GM19467 (cell line): ENCODE results near the gene ADGRD1.
"Not testable (repeated sequence)": the region's sequence is repeated elsewhere in the genome, so short reads cannot be mapped to it uniquely, and the experiment has no call there.

Source experiments
- ATAC-seq: cut with Tn5 transposase; IDR thresholded peaks from one replicate; pipeline ENCODE4 v1.9.1; 2021; ENCODE audit warnings: mild to moderate bottlenecking, moderate library complexity; ENCODE audit not compliant: unreplicated experiment

ADGRD1 gene

DNA sequence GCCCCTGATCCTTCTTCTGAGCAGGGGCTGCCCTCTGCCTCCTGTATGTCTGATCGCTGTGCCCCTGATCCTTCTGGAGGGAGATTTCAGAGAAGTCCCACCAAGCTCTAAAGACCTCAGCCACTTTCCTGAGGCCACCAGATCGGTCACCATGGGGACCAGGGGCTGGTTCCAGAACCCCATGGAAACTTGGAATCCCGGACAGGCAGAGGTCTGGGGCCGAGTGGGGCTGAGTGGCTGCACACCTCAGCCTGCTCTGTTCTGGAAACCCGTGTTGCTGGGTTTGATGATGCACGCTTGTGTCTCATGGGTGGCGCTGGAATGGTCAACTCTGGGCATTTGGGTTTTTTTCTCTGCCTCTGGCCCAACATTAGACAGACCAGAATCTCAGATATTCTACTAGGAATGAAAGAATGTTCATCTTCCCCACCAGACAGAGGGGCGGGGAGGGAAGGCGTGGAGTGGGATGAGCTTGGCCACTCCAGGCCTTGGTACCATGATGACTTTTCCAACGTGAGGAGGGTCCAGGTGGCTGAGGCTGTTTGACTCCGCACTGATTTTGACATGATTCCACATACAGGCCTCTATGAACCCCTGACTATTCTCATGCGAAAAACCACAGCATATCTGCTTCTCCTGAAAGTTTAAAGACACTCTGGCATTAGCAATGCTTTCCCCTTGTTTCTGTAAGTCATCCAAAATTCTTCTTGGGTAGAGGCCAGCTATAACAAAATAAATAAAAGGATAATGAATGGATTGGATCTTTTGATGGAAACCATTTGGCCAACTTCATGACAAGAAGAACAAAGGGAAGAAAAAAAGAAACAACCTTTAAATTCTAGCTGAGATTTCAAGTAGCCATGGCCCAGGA, 114.5 kb downstream of the ADGRD1 start:
- no peak for ATAC-seq

DNA sequence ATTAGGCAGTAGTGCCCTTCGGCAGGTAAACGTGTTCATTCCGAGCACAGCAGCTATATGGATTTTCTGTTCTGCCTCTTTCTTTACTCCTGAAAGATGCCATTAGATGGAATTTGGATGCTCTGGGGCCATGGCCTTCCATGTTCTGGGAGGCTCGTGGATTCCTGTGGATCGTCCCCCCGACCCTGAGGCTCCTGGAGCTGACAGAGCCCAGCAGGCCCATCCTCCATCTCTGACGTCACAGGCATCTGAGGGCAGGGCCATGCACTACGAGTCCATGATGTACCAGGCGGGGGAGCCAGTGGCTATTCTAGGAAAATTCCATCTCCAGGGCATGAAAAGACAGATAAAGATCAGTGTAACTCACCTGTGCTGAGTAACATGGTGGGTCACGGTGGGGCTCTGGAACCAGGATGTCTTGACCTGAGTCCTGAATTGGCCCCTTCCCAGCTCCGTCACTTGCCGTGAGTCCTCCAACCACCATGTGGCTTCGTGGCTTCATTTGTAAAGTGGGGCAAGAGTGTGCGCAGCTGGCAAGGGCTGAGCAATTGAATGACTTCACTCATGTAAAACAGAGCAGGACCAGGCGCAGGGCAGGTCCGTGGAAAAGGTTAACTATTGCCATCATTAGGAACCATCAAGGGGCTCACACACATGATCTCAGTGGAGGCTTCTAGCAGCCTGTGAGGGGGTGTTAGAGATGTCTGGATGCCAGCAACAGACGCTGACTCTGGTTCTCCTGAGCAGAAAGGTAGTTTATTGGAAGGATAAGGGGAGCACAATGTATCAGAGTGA, 115.4 kb downstream of the ADGRD1 start:
- not testable (repeated sequence) for ATAC-seq

DNA sequence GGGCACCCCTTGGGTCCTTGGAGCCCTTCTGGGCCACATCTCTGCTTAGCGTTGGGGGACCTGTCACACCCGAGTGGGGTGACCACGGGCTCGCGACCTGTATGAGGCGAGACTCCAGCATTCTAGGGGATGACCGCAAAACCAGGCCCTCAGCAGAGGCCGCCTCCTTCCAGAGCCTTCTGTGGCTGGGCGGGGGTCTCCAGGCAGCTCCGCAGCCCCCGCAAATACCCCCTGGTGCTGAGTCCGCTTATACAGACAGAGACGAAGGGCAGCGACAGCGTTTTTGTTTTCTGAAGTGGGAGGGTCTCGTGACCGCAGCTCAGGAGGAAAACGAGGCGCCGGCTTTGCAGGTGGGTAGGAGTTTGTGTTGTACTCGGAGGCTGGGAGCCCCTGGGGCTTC, 116.4 kb downstream of the ADGRD1 start:
- ATAC-seq, result not testable (repeated sequence)

DNA sequence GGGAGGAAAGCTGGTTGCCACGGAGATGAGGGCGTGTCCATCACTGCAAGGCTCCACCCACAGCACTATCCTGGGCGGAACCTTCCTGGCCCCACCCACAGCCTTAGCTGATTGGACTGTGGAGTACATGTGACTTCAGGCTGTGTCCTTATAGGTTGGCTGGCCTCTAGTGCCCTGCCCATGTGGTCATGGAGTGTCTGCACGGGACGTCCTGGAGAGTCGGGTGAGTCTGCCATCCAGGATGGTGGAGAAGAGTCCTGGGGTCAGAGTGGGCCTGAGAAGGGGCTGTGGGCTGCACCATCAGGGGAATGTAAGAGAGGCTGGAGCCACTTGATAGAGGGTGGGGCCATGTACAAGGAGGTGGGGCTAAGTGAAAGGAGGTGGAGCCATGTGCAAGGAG, 117.0 kb downstream of the ADGRD1 start:
- ATAC-seq, result not testable (repeated sequence)

DNA sequence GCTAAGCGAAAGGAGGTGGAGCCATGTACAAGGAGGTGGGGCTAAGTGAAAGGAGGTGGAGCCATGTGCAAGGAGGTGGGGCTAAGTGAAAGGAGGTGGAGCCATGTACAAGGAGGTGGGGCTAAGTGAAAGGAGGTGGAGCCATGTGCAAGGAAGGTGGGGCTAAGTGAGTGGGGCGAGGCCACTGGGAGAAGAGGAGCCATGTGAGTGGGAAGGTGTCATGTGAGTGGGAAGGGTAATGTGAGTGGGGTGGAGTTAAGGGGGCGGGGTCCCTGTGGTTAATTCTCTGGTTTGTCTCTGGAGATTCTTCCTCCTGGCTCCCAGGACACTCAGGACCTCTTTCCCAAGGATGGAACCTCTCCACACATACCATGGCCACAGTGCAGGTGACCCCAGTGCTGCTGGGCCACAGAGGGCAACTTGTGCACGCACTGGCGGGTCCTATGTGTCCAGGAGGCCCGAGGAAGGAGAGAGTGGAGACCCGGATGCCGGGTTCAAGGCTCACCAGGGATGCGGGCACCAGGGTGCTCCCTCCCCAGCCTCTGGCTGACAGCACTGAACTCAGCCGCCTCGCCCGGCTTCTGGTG, 117.6 kb downstream of the ADGRD1 start:
- not testable (repeated sequence) for ATAC-seq

DNA sequence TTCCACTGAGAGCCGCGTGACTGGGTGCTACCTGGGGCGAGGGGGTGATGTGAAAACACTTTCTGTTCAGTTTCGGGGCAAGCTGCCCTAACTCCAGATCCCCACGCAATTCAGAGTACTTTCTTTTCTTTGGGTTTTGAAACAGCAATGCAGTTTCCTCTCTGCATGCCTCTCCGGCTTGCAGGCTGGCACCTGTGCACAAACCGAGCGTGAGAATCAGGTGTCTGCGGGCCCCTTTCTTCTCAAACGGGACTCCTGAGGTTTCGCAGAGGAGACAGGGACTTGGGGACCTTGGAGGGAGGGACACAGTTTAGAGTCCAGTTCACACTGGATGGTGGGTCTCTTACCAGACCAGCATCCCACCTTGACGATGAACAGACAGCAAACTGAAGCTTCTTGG, 118.2 kb downstream of the ADGRD1 start:
- not testable (repeated sequence) for ATAC-seq

DNA sequence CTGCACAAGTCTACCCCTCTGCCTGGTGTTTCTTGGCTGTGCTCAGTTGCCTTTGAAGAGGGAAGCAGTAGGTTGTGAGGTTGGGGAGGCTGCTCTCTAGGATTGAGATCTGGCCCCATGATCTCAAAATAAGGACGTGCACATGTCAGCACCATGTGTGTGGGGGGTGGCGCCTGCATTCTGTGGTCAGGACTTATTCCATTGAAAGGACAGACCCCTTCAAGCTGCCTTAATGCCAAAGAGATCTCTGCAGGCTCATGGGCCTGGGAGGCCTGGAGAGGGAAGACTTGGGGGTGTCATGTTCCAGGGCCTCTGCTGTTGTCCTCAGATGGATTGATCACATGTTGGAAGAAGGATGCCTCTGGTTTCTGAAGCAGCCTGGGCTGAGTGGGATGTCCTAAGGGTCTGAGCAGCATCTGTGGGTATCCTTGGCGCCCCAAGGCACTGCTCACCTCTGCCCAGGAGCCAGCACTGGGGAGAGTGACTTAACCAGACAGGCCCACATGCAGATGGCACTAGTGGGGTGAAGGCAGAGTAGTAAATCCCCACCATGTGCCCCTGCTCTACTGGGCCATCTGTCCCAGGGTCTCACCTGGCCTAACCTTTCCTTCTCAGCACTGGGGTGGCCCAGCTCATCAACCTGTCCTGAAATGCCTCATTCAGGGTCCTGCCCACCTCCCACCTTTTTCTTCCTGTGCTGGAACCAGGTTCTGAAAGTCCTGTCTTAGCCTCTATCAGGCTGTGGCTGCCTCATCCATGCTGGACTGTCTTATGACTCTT, 118.9 kb downstream of the ADGRD1 start:
- ATAC-seq, result no peak

DNA sequence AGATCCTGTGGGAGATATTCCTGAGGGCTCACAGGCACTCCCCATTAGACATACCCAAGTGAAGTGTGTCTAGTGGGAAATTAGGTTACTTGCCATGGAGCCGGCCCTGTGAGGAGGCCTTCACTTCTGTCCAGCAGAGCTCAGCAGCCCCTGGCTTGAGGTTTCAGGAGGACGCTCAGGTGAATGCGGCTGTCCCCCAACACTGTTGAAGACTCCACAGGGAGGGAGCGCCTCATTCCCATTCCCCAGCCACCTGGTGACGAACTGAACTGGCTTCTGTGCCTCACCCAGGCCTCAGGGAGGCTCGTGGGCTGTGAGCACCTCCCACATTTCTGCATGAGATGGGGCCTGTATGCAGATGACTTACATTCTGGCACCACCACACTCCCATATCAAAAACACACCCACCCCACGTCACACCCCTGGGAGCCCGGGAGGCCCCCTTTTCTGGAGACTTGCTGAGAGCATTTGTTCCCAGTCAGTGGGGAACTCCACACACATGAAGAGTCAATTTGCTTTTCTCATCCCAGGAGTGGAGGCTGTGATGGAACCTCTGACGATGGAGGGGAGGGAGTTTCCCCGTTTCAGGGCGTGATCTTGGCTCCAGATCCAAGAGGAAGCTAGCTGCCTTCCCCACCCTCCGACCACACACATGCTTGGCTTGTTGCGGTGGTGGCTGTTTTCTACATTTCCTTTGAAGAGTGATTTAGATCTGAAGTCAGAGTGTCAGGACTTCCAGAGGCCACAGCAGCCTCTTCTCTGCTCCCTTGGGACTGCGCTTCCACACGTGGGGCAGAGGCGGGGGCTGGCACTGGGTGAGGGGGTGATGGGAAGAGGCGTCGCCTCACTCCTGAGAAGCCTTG, 120.7 kb downstream of the ADGRD1 start:
- no peak for ATAC-seq

DNA sequence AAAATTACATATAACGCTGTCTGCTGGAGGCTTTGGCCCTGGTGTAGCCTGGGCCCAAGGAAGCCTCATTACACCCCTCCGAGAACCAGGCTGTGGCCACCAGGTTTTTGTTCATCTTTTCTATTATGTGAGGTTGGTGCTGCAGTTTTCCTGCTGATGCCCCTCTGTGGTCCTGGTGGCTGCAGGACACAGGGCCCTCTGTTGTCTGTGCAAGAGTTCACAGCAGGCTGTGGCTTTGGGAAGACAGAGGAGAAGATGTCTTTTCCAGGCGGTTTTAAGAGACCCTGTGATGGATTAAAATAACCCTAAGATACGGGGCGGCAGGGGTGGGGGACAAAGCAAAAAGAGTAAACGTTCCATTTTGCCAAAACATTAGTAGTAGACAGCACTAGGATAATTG, 121.5 kb downstream of the ADGRD1 start:
- no peak for ATAC-seq

DNA sequence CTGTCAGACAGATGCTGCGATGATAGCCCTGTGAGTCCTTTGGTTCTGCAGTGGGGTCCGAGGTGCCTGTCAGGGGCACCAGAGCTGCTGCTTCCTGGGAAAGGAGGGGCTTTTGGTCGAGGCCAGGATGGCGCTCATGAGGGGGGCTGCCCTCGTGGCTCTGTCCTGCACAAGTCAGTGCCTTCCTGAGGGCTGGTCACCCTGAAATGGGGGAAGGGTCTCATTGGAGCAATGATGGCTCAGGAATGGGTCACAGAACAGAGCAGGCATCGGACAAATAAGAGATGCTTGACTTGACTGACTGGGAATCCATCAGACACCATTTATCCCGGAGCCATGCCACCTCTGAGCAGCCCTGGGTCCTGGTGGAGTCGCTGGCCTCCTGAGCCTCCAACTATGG, 121.9 kb downstream of the ADGRD1 start:
- ATAC-seq, result no peak

DNA sequence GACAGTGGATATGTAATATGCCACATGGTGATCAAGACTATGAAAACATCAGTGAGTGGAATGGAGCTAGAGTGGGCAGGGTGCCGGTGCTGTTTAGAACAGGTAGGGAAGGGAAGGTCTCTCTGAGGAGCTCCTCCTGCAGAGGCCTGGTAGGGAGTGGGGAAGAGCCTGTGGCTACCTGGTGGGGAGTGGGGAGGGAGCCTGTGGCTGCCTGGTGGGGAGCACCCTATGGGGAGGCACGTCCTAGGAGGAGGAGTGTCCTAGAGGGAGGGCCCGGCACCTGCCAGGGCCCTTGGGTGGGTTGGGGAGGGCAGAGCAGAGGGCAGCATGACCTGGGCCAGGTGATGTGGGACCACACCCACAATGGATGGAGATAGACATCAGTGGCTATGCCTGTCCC, 122.6 kb downstream of the ADGRD1 start:
- ATAC-seq, result no peak

DNA sequence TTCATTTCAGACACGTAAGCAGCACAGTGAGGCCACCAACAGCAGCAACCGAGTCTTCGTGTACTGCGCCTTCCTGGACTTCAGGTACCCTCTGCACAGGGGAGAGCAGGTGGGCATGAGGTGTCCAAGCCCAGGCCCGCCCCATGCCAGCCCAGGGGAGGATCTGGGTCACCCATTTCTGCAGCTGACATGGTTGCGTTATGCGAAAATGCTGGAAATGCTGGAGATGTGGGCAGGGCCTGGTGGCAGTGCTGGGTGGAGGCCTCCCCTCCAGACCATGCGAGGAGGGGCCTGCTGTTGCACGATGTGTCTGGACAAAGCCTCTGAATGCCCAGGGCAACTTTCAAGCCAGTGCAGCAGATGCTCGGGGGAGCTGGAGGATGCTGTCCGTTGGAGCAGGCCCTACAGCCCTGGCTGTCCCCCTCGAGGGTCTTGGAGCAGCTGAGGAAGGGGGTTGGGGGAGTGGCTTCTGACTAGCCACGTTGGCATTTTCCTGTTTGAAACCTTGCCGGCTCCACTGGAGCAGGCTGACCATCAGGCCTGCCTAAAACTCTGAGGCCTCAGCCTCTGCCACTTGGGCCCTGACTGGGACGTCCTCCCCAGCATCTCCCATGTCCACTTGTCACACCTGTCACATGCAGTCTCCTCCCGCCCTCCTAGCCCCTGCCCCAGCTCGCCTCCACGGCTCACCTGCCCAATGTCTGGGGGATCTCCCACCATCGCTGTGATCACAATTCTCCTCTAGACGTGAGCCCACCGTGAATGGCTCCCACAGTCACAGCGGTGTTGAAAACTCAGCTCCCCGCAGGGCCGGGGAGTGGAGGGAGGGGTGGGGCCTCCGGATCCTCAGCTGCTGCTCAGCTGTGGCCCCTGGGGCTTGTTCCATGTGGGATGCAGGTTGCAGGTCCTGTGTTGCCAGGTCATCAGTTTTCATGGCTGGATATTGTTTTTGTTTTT, 123.4 kb downstream of the ADGRD1 start:
- no peak for ATAC-seq

DNA sequence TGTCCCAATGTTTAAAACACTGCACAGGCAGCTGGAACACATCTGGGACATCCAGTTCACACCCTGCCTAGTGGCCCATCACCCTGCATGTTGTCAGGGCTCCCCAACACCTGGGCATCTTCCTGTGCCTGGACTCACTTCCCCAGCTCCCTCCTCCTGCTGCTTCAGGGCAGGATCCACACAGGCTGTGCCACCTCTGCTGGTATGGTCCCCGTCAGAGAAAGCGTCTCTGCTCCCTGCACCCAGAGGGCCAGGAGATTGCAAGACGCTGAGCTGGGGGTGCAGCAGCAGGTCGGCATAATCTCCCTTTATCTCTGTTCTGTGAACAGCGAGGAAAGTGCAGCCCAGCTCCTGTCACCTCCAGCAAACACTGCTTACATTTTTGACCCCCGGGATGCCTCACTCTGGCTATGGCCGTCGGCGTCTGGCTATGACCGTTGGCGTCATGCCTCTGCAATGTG, 124.3 kb downstream of the ADGRD1 start:
- no peak for ATAC-seq

DNA sequence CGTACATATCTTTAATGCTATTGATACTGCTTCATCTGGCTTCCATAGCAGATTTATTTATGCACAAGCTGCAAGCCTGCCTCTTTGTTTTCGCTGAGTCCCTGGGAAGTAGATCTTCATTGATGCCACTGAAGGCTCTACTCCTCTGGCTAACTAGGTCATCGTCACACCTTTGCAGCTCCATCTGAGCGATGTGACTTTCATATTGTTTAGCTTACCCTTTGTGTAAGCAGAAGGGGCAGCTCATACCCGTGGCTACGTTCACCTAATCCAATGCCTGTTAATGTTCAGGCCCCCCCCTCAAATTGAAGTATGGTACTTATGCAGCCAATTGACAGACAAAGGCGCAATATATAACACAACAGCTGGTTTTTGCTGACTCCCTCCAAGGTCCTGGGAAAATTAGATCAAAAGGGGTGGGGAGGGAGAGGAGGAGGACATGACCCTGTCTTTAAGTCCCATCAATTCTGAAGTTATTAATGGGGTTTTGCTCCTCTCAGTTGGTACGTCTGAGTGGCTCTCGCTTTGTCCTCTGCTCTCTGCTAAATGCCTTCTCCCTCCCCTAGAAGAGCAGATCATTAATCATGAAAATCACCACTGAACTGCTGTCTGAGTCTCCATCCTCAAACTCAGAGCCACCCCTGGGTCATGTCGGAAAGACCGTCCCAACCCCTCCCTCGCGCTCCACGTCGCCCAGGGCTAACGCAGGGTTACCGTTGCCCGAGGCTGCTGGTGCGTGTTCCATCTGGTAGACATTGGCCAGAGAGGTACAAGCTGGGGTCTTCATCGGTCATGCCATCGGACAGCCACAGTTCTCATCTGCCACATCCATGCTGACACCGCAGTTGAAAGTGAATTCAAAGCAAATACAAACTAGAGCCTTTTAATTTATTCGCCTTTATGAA, 128.8 kb downstream of the ADGRD1 start:
- no peak for ATAC-seq

DNA sequence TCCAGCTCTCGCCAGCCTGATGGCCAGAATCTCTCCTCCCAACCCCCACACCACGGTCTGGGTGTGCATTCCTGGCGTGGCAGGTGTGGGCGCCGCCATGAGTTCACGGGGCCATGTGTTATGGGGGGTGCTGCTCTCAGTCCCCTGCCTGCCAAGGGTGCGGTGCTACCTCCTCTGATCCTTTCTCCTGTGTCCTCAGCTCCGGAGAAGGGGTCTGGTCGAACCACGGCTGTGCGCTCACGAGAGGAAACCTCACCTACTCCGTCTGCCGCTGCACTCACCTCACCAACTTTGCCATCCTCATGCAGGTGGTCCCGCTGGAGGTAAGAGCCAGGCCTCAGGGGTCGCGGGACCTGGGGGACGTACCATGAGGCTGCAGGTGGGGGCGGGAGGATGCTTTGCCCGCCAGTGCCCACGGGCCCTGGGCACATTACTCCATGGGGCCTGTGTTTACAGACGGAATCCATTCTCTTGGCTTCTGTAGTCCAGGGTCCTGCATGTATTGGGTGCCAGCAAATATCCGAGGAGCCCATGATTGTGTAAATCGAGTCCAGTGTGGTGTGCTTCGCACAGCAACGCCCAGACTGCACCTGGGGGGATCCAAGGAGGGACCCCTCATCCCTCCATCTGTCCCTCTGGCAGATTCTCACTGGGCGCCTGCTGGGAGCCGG, 130.8 kb downstream of the ADGRD1 start:
- no peak for ATAC-seq

DNA sequence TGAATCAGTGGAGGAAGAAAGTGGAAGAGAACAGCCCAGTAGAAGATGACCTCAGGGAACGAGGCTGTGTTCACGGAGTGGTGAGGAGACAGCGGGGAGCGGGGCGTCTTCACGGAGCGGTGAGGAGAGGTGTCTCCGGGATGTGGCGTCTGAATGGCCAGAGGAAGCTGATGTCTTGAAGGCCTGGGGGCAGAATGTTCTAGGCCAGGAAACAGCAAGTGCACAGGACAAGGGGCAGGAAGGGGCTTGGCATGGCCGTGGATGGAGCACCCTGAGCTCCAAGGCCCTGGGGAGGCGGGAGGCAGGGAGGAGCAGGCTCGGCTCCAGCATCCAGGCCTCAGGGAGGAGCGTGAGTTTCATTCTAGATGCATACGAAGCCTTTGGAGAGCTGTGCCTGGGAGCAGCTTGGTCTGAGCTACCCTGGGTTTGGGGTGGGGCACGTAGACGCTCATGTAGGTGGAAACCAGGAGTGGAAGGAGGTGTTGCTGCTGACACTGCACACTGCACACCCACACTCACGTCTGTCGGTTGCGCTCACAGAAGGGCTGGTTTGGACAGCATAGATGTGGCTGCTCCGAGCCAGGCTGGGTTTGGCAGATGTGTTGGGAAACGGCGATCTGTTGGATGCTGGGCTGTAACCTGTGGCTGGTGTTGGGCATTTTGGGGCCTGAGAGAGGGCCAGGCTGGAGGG, 131.6 kb downstream of the ADGRD1 start:
- ATAC-seq, result no peak
